HEK293T (cell line): ENCODE results near the gene FAM200B.

ENCODE experiments used
- ARNT ChIP-seq: fragments of 450-650 bp; IDR thresholded peaks from 2 replicates; pipeline ENCODE4 v1.6.1; 2017; ENCODE audit warnings: mild to moderate bottlenecking
- BHLHE40 ChIP-seq: fragments of 450-650 bp; IDR thresholded peaks from 2 replicates; pipeline ENCODE4 v1.6.1; 2016; ENCODE audit warnings: mild to moderate bottlenecking, moderate library complexity, borderline replicate concordance
- CTBP1 ChIP-seq: fragments of 450-650 bp; IDR thresholded peaks from 2 replicates; pipeline ENCODE4 v1.6.1; 2016; ENCODE audit warnings: borderline replicate concordance
- FOXA1 ChIP-seq: fragments of 450-650 bp; IDR thresholded peaks from 2 replicates; pipeline ENCODE4 v1.6.1; 2016; ENCODE audit warnings: mild to moderate bottlenecking
- FOXK2 ChIP-seq: fragments of 450-650 bp; IDR thresholded peaks from 2 replicates; pipeline ENCODE4 v1.6.1; 2016; ENCODE audit warnings: mild to moderate bottlenecking
- FOXM1 ChIP-seq: fragments of 450-650 bp; IDR thresholded peaks from 2 replicates; pipeline ENCODE4 v1.6.1; 2017; ENCODE audit warnings: mild to moderate bottlenecking, borderline replicate concordance
- NFRKB ChIP-seq: fragments of 450-650 bp; IDR thresholded peaks from 2 replicates; pipeline ENCODE4 v1.6.1; 2016; ENCODE audit warnings: mild to moderate bottlenecking, moderate library complexity
- SP1 ChIP-seq: fragments of 450-650 bp; IDR thresholded peaks from 2 replicates; pipeline ENCODE4 v1.6.1; 2017
- TARDBP ChIP-seq: fragments of 450-650 bp; IDR thresholded peaks from 2 replicates; pipeline ENCODE4 v1.6.1; 2016
- ZNF384 ChIP-seq: fragments of 450-650 bp; IDR thresholded peaks from 2 replicates; pipeline ENCODE4 v1.6.1; 2016

DNA sequence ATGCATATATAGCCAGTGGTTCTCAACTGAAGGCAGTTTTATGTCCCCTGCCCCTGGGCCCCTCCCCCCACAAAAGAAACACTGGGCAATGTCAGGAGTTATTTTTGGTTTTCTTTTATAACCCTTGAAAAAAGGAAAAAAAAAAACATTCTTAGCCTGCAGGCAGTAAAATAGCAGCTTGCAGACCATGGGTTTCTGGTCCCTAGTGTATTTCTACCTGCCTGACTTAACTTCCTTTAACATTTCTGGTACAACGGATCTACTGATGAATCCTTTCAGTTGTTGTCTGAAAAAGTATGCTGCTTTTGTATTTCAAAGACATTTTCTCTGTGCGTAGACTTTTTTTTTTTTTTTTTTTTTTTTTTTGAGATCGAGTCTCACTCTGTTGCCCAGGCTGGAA is 11.1 kb upstream of the FAM200B start:
- no peak for TF ChIP-seq FOXM1
- TF ChIP-seq BHLHE40: no peak
- TF ChIP-seq ARNT: no peak
- TF ChIP-seq CTBP1: no peak
- no peak for TF ChIP-seq NFRKB
- TF ChIP-seq FOXK2: no peak
- no peak for TF ChIP-seq ZNF384
- TF ChIP-seq SP1: no peak
- TF ChIP-seq FOXA1: no peak
- no peak for TF ChIP-seq TARDBP
